GM21737 (cell line): ENCODE data around the gene UNC45B.
"Not testable (repeated sequence)": the region's sequence is repeated elsewhere in the genome, so short reads cannot be mapped to it uniquely, and the experiment has no call there.

Experiments
- ATAC-seq: cut with Tn5 transposase; IDR thresholded peaks from one replicate; pipeline ENCODE4 v1.9.1; 2021; ENCODE audit warnings: mild to moderate bottlenecking, moderate library complexity; ENCODE audit not compliant: unreplicated experiment

Gene UNC45B

GRCh38 chr17:35169835-35170363 lies 22.3 kb downstream of the UNC45B start:
- ATAC-seq: no peak

GRCh38 chr17:35170968-35171771 lies 23.6 kb downstream of the UNC45B start:
- no peak for ATAC-seq

GRCh38 chr17:35171834-35172233 lies 24.2 kb downstream of the UNC45B start:
- no peak for ATAC-seq

- ATAC-seq: not testable (repeated sequence)
These were observed 24.7 kb downstream of the UNC45B start for GRCh38 chr17:35172321-35172720.

GRCh38 chr17:35174835-35175334 lies 27.3 kb downstream of the UNC45B start:
- no peak for ATAC-seq

- ATAC-seq: no peak
These were observed 28.2 kb downstream of the UNC45B start for GRCh38 chr17:35175638-35176415.

- no peak for ATAC-seq
These were observed 29.3 kb downstream of the UNC45B start for GRCh38 chr17:35176897-35177296.

GRCh38 chr17:35179379-35179778 lies 31.8 kb downstream of the UNC45B start:
- ATAC-seq: not testable (repeated sequence)

- no peak for ATAC-seq
These were observed 35.7 kb downstream of the UNC45B start for GRCh38 chr17:35183332-35183731.

GRCh38 chr17:35184274-35184673 lies 36.7 kb downstream of the UNC45B start:
- no peak for ATAC-seq

GRCh38 chr17:35185849-35186248 lies 38.2 kb downstream of the UNC45B start:
- no peak for ATAC-seq

GRCh38 chr17:35187481-35187880 lies 39.9 kb downstream of the UNC45B start:
- ATAC-seq: no peak

- ATAC-seq: no peak
These were observed 40.5 kb downstream of the UNC45B start for GRCh38 chr17:35188111-35188510.

- ATAC-seq: no peak
These were observed 41.7 kb downstream of the UNC45B start for GRCh38 chr17:35189291-35189690.

- no peak for ATAC-seq
These were observed 43.5 kb downstream of the UNC45B start for GRCh38 chr17:35191001-35191695.

- no peak for ATAC-seq
These were observed 45.1 kb downstream of the UNC45B start for GRCh38 chr17:35192708-35193107.

GRCh38 chr17:35194001-35194400 lies 46.4 kb downstream of the UNC45B start, which contains the start of gene SLC35G3:
Gene SLC35G3 (minus strand): TSS chr17:35194393. CDS start chr17:35194307, 86 bp downstream.
- ATAC-seq: not testable (repeated sequence)

- ATAC-seq: not testable (repeated sequence)
These were observed 47.4 kb downstream of the UNC45B start for GRCh38 chr17:35195062-35195461.

- not testable (repeated sequence) for ATAC-seq
These were observed 55.0 kb downstream of the UNC45B start for GRCh38 chr17:35202582-35202981.

- no peak for ATAC-seq
These were observed 63.1 kb downstream of the UNC45B start for GRCh38 chr17:35210741-35211140.

GRCh38 chr17:35212668-35213067 lies 65.1 kb downstream of the UNC45B start:
- no peak for ATAC-seq
